H4 (cell line): ENCODE measurements around the gene RBL1. TPM values are rescaled to one million over a fixed set of nuclear protein-coding genes. Genes with fewer than 3 reads are reported as not detected.
"Not testable (repeated sequence)": the region's sequence is repeated elsewhere in the genome, so short reads cannot be mapped to it uniquely, and the experiment has no call there.

Source experiments
- DNase-seq: peaks from one replicate; pipeline ENCODE4 v3.0.0-alpha.2; 2015; ENCODE audit warnings: low spot score
- total RNA-seq: library from RNA; depleted of rRNA; stranded (reverse); fragments of >200 nt; shearing (Covaris generic); gene quantifications from 2 replicates; pipeline ENCODE4 v1.2.3, GENCODE V29; 2014

Gene RBL1
- total RNA-seq, 1 experiment from 2014 or later, result 6.8 TPM

- no peak for DNase-seq
Observed at GRCh38 chr20:37072293-37073196, 23.3 kb downstream of the RBL1 start.

DNA sequence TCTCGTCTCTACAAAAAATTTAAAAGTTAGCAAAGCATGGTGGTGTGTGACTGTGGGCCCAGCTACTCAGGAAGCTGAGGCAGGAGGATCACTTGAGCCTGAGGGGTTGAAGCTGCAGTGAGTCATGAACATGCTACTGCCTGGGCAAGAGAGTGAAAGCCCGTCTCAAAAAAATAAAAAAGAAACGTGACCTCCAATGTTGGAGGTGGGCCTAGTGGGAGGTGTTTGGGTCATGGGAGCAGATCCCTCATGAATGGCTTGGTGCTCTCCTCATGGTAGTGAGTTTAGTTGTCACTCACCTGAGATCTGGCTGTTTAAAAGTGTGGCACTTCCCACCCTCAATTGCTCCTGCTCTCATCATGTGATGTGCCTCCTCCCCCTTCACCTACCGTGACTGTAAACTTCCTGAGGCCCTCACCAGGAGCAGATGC, 24.3 kb downstream of the RBL1 start:
- DNase-seq, result peak; percentile 41

GRCh38 chr20:37069563-37069962, 26.2 kb downstream of the RBL1 start:
- not testable (repeated sequence) for DNase-seq

DNA sequence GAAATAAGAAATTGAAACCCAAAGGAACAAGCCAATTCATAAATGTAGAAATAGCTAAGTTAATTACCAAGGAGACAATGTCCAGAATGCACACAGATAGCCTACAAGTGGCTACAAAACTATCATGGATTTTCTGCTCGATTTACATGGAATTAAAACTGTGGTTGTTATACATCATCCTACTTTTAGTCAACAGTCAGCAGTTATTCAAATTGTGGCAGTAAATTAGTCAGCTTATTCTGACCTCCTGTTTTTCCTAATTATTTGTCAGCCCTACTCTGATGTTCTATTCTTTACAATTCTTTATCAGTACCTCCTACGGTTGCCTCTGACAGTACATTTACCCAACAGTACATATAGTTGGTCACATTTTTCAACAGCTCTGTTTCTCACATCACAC, 29.6 kb downstream of the RBL1 start:
- no peak for DNase-seq

- no peak for DNase-seq
Observed at GRCh38 chr20:37055276-37055675, 40.5 kb downstream of the RBL1 start.

DNA sequence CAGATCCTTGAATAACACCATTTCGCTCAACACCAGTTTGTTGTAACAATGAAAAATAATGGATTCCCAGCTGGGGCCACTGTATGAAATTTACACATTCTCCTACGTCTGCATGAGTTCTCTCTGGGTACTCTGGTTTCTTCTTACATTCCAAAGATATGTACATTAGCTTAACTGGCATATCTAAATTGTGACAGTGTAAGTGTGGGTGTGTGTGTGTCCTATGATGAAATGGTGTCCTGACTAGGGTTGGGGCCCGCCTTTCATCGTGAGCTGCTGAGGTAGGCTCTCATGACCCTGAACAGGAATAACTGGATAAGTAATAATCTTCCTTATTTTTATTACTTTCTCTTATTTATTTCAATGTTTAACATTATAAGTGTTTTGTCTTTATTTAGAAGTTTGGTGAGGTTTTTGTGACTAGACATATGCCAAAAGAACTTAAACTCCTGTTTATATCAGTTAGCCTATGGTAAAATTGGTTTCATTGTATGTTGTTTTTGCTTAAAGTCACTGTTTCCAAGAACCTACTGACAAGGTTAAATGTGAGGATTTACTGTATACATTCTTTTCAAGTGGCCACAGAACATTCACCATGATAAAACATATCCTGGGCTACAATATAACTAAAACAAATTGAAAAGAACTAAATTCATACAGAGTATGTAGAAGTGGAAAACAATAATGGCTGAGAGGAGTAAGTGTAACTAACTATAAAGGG, 42.4 kb downstream of the RBL1 start:
- no peak for DNase-seq

DNA sequence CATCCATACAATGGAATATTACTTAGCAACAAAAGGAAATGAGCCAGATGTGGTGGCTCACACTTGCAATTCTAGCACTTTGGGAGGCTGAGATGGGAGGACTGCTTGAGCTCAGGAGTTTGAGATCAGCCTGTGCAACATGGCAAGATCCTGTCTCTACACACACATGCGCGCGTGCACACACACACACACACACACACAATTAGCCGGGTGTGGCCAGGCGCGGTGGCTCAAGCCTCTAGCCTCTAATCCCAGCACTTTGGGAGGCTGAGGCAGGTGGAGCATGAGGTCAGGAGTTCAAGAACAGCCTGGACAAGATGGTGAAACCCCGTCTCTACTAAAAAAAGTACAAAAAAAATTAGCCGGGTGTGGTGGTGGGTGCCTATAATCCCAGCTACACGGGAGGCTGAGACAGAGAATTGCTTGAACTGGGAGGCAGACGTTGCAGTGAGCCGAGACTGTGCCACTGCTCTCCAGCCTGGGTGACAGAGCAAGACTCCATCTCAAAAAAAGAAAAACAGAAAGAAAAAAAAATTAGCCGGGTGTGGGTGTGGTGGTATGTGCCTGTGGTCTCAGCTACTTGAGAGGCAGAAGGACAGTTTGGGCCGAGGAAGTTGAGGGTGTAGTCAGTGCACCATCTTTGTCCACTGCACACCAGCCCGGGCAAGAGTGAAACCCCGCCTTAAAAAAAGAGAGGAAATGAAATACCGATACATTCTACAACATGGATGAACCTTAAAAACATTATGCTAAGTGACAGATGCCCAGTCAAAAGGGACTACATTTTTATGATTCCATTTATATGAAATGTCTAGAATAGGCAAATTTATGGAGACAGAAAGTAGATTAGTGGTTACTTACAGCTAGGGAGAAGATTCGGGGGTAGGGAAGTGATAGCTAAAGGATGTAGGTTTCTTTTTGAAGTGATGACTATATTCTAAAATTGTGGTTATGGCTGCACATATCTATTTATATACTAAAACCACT, 52.5 kb downstream of the RBL1 start:
- DNase-seq, result no peak

DNA sequence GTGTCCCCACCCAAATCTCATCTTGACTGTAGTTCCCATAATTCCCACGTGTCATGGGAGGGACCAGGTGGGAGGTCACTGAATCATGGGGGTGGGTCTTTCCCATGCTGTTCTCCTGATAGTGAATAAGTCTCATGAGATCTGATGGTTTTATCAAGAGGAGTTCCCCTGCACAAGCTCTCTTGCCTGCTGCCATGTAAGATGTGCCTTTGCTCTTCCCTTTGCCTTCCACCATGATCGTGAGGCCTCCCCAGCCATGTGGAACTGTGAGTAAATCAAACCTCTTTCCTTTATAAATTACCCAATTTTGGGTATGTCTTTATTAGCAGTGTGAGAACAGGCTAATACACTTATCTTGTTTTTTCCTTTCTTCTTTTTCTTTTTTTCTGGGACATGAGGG, 56.4 kb downstream of the RBL1 start:
- DNase-seq, result not testable (repeated sequence)

GRCh38 chr20:37032077-37032476, 63.7 kb downstream of the RBL1 start:
- DNase-seq, result no peak

DNA sequence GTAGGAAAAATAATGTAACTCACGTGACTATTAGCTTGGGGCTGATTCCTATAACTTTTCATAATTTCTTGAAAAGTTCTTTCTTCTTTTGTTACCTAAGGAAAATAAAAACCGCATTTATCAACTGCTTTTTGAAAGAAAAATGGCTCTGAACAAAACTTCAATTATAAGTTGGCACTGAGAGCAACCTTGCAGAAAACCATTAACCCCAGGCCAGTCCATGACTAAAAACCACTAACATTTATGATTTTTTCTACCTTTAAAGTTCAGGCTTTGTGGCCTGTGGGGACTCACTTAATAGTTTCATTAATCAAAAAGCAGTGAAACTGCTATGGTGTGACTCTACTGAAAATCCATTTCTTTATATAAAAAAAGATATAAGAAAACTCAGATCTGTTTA, 75.2 kb downstream of the RBL1 start:
- DNase-seq, result no peak

GRCh38 chr20:37012631-37013030, 83.2 kb downstream of the RBL1 start:
- not testable (repeated sequence) for DNase-seq

DNA sequence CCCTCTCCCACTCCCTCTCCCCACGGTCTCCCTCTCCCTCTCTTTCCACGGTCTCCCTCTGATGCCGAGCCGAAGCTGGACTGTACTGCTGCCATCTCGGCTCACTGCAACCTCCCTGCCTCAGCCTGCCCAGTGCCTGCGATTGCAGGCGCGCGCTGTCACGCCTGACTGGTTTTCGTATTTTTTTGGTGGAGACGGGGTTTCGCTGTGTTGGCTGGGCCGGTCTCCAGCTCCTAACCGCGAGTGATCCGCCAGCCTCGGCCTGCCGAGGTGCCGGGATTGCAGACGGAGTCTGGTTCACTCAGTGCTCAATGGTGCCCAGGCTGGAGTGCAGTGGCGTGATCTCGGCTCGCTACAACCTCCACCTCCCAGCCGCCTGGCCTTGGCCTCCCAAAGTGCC, 83.9 kb downstream of the RBL1 start:
- not testable (repeated sequence) for DNase-seq

- no peak for DNase-seq
Observed at GRCh38 chr20:37011147-37011546, 84.7 kb downstream of the RBL1 start.

DNA sequence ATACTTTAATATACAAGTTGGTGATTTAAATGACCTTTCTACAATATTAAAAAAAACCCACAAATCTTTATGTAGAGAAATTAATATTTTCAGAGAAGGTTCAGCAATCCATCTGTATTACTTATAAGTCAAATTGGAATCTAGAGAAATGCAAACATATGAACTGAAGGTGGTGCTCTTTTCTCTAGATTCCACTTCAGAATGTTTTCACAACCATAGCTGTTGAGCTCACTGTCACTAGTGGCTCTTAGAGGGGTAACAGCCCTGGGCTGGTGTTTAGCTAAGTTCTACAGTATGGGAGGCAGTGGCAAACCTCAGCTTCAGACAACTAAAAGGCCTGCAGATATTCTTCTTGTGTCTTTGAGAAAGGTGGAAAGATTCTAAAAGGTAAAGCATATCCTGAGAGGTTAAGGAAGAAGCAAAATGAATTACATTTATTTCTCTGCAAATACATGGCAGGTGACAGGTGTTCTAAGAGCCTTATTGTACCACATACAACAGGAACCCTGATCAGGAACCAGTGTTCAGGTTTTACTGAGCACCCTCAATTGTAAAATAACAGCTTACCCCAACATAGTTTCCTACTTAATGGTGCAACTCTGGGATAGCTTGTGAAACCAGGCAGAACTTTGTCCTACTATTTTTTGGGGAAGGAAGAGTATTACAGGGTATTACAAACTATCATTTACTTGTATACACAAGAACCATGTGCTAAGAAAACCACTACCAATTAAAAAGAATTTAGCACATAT, 87.7 kb downstream of the RBL1 start:
- DNase-seq, result no peak

DNA sequence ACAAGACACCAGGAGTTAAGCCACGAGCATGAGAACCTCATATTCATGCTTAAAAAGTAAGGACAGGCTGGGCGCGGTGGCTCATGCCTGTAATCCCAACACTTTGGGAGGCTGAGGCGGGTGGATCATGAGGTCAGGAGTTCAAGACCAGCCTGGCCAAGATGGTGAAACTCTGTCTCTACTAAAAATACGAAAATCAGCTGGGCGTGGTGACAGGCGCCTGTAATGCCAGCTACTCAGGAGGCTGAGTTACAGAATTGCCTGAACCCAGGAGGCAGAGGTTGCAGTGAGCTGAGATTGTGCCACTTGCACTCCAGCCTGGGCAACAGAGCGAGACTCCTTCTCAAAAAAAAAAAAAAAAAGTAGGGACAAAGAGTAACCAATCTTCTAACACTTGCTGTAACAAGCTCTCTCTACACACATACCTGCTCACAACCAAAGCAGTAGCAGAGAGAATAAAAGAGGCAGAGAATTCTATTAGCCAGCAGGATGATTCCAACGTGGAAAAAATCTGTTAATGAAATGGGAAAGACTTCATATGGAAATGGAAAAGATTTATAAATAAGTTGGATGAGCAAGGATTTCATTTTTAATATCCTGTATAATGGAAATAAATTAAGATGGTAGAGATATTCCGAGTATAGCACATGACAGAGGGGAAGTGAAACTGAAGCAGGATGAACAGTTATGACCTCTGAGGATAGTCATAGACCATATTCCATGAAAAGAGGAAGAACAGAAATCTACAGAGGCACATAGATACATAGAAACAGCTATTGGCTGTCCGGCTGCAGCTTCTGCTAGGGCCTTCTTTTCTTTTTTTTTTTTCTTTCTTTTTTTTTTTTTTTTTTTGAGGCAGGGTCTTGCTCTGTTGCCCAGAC, 90.5 kb downstream of the RBL1 start:
- not testable (repeated sequence) for DNase-seq

DNA sequence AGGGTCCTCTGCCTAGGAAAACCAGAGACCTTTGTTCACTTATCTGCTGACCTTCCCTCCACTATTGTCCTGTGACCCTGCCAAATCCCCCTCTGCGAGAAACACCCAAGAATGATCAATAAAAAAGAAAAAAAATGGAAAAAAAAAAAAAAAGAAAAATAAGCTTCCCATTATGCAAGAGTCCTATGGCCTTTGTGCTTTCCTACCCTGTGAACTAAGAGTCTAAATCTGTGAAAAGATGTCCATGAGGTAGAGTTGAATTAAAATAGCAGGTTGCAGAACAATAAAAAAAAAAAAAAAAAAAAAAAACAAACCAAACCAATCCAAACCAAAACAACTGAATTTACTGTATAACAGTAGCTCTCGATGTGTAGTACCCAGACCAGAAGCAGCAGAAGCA, 94.2 kb downstream of the RBL1 start:
- not testable (repeated sequence) for DNase-seq

DNA sequence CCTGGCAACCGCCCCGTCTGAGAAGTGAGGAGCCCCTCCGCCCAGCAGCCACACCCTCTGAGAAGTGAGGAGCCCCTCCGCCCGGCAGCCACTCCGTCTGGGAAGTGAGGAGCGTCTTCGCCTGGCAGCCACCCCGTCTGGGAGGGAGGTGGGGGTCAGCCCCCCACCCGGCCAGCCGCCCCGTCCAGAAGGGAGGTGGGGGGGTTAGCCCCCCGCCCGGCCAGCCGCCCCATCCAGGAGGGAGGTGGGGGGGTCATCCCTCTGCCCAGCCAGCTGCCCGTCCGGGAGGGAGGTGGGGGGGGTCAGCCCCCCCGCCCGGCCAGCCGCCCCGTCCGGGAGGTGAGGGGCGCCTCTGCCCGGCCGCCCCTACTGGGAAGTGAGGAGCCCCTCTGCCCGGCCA, 95.6 kb downstream of the RBL1 start:
- DNase-seq, result not testable (repeated sequence)

DNA sequence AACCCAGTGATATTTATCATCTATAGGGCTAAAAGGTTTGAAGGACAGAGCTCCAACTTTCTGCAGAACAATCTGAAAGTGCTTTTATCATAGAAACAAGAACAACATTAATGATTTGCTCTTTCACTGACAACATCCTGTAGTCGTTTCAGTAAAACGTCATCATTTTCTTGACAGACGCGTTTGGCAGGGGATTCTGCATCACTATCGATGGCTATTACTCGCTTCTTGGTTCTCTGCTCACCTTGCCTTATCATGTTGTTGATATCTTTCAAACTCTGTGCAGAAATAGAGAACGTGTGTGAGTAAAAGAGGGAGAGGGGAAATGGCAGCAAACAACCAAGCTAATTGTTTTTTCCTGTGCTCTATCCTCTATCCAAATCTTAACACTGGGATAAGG, 97.1 kb downstream of the RBL1 start:
- DNase-seq, result no peak

DNA sequence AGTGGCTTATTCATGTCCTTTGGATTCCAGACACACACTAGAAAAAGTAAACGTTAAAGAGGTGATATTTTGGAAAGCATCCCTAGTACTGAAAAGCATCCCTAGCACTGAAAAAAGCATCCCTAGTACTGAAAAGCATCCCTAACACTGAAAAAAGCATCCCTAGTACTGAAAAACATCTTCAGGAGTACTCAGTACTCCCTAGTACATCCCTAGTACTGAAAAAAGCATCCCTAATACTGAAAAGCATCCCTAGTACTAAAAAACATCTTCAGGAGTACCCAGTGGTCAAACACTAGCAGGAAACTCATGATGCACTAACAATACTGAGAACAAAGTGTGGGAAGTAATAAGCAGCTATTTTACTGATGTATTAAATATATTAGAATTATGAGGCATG, 98.7 kb downstream of the RBL1 start:
- no peak for DNase-seq

DNA sequence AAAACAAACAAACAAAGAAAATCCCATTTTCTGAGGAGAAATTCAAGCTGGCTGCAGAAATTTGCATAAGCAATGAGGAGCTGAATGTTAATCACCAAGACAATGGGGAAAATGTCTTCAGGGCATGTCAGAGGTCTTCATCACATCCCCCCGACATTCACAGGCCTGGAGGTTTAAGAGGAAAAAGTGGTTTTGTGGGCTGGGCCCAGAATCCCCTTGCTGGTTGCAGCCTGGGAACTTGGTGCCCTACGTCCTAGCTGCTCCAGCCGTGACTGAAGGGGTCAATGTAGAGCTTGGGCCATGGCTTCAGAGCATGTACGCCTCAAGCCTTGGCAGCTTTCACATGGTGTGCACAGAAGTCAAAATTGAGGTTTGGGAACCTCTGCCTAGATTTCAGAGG, 101.6 kb downstream of the RBL1 start:
- DNase-seq, result not testable (repeated sequence)
